Mononuclear cell (primary cell): ENCODE results near the gene SHISAL2A. TPM values are rescaled to one million over a fixed set of nuclear protein-coding genes. Genes with fewer than 3 reads are reported as not detected.

Source experiments
- H3K27me3 ChIP-seq: 2 replicates; pipeline ENCODE4 v1.6.0; 2011; ENCODE audit warnings: low read length, control low read depth; ENCODE audit not compliant: insufficient read depth
- H3K4me1 ChIP-seq: 2 replicates; pipeline ENCODE4 v1.5.1; 2011; ENCODE audit warnings: mild to moderate bottlenecking, low read length, control low read depth; ENCODE audit not compliant: insufficient read depth
- H3K4me3 ChIP-seq: 2 replicates; pipeline ENCODE4 v1.5.1; 2011; ENCODE audit warnings: mild to moderate bottlenecking, low read length, moderate library complexity
- H3K9me3 ChIP-seq: 2 replicates; pipeline ENCODE4 v1.5.1; 2011; ENCODE audit warnings: low read depth, mild to moderate bottlenecking, control low read depth, low read length
- total RNA-seq: library from RNA; depleted of rRNA; stranded (reverse); fragments of >200 nt; gene quantifications from one replicate; pipeline ENCODE4 v1.2.3, GENCODE V29; 2012

SHISAL2A gene
- total RNA-seq, 1 donor = 13.1 TPM

DNA sequence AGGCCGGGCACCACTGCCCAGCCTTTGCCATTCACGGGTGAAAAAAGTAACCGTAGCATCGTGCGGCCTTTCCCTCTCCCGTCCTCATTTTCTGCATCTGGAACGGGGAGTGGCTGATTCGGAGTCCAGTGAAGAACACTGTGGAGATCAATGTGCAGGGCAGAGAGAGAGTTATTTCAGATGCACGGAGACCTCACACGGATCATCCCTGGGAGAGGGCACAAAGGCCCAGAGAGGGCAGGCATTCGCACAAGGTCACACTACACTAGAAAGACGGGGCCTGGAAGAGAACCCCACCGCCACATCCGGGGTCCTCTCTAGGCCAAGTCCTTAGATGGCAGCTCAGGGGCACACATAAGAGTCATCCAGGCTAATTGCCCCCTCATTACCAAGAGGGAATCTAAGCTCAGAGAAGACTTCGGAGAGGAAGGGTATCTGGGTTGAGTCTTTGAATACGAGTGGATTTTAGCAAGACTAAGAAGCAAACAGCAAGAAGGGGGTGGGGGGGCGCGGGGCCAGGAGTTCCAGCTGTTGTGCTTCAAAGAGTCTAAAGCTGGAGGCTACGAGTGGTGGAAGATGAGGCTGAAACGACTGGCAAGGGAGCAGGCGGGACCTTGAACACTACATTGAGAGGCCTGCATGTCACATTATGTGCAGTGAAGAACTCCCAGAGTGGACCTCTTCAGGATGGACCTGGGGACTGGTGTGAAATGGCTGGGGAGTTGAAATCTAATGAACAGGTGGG, 29.9 kb upstream of the SHISAL2A start:
- peaks cover 36% of the 10 kb centered on the region for H3K4me1 ChIP-seq
- H3K27me3 ChIP-seq = no peaks in the 10 kb centered on the region
- no peaks in the 10 kb centered on the region for H3K9me3 ChIP-seq
- H3K4me3 ChIP-seq = peak overlapping the region; percentile 45

DNA sequence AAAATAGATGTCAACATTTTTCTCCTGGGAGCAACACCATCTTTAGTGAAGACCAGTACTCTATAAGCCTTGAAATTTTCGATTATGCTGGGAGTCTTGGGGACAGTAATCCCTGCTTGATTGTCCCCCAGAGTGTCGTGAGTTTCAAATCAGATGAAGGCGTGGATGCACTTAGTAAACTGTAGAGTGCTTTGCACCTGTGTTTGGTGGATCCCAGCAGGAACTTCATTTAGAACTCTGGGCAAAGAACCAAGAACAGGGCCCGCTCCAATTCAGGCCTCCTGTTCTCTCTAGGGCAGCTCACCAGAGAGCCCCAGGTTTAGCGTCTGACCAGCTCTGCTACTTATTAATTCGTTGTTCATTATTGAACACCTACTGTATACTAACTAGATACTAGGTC, 29.3 kb upstream of the SHISAL2A start:
- no peaks in the 10 kb centered on the region for H3K27me3 ChIP-seq
- peaks cover 36% of the 10 kb centered on the region for H3K4me1 ChIP-seq
- no peaks in the 10 kb centered on the region for H3K9me3 ChIP-seq
- H3K4me3 ChIP-seq = no peak overlapping the region

DNA sequence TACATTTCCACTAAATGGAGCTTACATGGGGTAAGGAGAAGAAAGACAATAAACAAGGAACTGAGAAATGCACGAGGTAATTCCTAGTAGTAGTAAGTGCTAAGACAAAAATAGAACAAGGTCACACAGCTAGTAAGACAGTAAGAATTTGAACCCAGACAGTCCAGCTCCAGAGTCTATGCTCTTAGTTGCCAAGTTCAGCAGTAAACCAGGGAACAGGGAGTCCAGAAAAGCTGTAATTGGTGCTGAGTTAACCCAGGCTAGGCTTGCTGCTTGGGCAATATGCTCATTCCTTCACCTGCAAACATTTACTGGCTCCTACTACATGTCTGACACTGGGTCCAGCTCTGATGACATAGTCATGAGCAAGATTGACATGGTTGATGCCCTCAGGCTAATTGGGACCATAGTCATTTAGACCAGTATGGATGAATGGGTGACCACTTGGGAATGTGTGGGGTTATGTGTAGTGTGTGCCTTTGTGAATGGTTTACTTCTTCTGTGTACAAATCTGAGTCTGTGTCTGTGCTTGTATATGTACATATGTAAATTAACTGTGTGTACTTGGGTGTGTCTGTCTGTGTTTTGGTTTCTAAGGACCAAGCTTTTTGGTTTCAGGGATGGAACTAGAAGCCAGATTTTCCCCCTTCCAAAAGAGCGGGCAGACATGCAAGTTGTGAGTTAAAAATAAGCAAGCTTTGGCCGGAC, 28.8 kb upstream of the SHISAL2A start:
- Histone ChIP-seq H3K9me3 (no peaks in the 10 kb centered on the region), H3K4me3 (no peak overlapping the region), H3K4me1 (peaks cover 36% of the 10 kb centered on the region), H3K27me3 (no peaks in the 10 kb centered on the region)

DNA sequence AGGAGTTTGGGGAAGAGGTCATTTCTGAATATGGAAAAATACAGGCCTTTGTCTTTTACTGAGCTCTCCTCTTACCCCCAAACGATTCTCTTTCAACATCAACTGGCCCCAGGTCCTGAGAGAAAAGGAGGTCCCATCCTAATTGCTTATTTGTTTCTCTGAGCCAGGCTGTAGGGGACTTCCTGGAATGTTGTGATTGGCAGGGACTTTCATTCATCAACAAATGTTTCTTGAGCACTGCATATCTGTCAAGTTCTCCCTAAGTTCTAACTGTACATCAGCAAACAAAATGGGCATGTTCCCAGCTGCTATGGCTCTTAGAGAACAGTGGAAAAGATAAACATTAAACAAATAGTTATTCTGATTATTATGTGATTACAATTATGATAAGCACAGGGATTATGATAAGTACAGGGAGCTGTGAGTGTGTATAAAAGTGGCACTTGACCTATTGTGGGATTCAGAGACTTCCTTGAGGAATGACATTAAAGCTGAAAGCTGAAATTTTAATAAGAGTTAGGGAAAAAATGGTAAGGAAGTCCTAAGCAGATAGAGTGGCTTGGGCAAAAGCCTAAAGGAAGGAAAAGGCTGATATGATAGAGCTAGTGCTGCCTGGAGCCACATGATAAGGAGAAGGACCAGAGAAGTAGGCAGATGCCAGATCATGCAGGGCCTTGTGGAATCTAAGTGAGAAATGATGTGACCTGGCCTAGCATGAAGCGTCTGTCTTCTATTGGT, 19.2 kb upstream of the SHISAL2A start:
- Histone ChIP-seq H3K9me3 (no peaks in the 10 kb centered on the region), H3K27me3 (no peaks in the 10 kb centered on the region), H3K4me1 (peaks cover 3% of the 10 kb centered on the region), H3K4me3 (no peak overlapping the region)

DNA sequence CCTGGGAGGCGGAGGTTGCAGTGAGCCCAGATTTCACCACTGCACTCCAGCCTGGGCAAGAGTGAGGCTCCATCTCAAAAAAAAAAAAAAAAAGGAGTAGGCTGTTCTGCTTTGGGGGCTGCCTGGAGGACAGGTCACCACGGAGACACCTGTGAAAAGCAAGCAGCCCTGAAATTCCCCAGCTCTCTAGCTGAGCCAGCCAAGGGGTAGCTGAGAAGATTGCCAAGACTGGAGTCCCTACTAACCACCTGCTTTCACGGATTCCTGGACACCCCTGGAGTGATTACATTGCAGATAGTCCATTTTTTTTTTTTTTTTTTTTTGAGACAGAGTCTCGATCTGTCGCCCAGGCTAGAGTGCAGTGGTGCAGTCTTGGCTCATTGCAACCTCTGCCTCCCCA, 18.3 kb upstream of the SHISAL2A start:
- no peak overlapping the region for H3K4me3 ChIP-seq
- no peaks in the 10 kb centered on the region for H3K9me3 ChIP-seq
- H3K4me1 ChIP-seq = peaks cover 3% of the 10 kb centered on the region
- H3K27me3 ChIP-seq = no peaks in the 10 kb centered on the region

DNA sequence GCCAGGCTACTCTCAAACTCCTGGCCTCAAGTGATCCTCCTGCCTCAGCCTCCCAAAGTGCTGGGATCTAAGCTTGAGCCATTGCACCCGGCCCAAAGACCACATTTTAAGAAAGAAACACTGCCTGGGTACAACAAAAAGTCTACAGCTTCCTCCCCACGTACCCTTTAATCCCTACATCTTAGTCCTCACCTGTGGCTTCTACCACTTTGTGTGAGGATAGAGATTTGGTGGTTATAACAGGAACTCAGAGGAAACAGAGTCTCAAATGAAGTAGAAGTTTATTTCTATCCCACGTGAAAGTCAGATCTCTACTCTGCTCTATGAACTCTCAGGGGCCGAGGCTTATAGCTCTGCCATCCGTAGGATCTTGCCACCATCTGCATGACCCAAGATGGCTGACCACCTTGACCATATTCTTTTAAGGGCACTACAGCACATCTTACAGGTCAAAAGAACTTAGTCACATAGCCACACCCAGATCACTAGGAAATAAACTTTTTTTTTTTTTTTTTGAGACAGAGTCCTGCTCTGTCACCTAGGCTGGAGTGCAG, 17.4 kb upstream of the SHISAL2A start:
- peaks cover 3% of the 10 kb centered on the region for H3K4me1 ChIP-seq
- H3K27me3 ChIP-seq = no peaks in the 10 kb centered on the region
- H3K9me3 ChIP-seq = no peaks in the 10 kb centered on the region
- no peak overlapping the region for H3K4me3 ChIP-seq

DNA sequence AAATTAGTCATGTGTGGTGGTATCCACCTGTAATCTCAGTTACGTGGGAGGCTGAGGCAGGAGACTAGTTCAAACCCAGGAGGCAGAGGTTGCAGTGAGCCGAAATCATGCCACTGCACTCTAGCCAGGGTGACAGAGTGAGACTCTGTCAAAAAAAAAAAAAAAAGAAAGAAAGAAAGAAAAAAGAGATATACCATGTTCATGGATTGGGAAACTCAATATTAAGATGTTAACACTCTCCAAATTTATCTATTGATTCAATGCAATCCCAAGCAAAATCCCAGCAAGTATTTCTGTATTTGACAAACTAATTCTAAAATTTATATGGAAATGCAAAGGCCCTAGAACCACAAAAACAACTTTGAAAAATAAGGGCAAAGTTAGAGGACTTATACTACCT, 11.0 kb upstream of the SHISAL2A start:
- Histone ChIP-seq H3K4me1 (peaks cover 15% of the 10 kb centered on the region), H3K9me3 (no peaks in the 10 kb centered on the region), H3K4me3 (no peak overlapping the region), H3K27me3 (no peaks in the 10 kb centered on the region)

DNA sequence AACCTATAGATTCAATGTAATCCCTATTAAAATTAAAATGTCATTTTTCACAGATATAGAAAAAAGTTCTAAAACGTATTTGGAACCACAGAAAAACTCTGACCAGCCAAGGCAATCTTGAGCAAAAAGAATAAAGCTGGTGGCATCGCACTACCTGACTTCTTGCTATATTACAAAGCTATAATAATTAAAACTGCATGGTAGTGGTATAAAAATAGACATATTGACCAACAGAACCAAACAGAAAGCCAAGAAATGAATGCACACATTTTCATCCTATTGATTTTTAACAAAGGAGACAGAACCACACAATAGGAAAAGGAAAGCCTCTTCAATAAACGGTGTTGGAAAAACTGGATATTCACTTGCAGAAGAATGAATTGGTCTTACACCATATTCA, 9.2 kb upstream of the SHISAL2A start:
- Histone ChIP-seq H3K9me3 (no peaks in the 10 kb centered on the region), H3K4me1 (peaks cover 26% of the 10 kb centered on the region), H3K27me3 (no peaks in the 10 kb centered on the region), H3K4me3 (no peak overlapping the region)

DNA sequence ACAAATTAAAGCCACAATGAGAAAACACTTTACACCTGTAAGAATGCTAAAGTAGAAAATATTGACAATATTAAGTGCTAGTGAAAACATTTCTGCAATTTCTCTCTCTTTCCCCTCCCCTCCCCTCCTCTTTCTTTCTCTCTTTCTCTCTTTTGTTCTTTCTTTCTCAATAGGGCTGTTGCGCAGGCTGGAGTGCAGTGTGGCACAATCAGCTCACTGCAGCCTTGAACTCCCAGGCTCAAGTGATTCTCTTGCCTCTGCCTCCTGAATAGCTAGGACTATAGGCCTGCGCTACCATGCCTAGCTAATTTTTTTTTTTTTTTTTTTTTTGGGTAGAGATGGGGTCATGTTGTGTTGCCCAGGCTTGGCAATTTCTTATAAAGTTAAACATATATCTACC, 5.9 kb upstream of the SHISAL2A start:
- H3K27me3 ChIP-seq = no peaks in the 10 kb centered on the region
- H3K9me3 ChIP-seq = no peaks in the 10 kb centered on the region
- H3K4me3 ChIP-seq = no peak overlapping the region

DNA sequence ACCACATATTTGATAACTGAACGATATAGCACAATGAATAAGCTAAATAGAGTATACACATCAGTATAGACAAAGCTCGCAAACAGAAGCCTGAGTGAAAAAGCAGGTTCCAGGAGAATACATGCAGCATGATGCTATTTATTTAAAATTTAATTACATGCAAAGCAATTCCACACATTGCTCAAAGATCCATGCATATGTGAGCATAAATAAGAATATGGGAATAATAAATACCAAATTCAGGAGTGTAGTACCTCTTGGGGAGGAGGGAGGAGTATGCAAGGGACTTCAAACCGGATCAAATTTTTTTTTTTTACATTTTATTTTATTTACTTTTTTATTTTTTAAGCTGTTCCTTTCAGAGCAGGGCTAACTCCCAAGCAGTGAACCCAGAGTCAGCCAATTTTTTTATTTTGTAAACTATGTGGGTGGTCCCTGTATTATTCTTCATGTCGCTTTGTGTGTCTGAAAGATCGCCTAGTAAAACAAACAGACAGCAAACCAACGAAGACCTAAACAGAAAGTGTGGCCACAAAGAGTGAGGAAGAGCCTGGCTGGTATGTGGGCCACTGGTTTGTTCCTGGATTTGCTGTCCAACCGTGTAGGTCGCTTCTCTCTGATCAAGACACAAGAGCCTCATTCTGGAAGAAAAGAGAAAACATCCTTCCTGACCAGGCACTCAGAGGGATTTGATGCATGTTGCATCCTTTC, 4.2 kb upstream of the SHISAL2A start:
- no peak overlapping the region for H3K4me3 ChIP-seq
- no peaks in the 10 kb centered on the region for H3K27me3 ChIP-seq
- H3K4me1 ChIP-seq = peaks cover 58% of the 10 kb centered on the region
- H3K9me3 ChIP-seq = no peaks in the 10 kb centered on the region

More for the DNA sequence above, 5.9 kb upstream of the SHISAL2A start:
- H3K4me1 ChIP-seq = peaks cover 43% of the 10 kb centered on the region

GRCh38 chr1:52629325-52629643, 3.7 kb upstream of the SHISAL2A start:
- H3K4me3 ChIP-seq = no peak overlapping the region
- peaks cover 63% of the 10 kb centered on the region for H3K4me1 ChIP-seq
- H3K9me3 ChIP-seq = no peaks in the 10 kb centered on the region
- no peaks in the 10 kb centered on the region for H3K27me3 ChIP-seq

GRCh38 chr1:52629667-52630066, 3.3 kb upstream of the SHISAL2A start:
- H3K9me3 ChIP-seq = no peaks in the 10 kb centered on the region
- no peak overlapping the region for H3K4me3 ChIP-seq
- H3K27me3 ChIP-seq = no peaks in the 10 kb centered on the region
- peaks cover 67% of the 10 kb centered on the region for H3K4me1 ChIP-seq

DNA sequence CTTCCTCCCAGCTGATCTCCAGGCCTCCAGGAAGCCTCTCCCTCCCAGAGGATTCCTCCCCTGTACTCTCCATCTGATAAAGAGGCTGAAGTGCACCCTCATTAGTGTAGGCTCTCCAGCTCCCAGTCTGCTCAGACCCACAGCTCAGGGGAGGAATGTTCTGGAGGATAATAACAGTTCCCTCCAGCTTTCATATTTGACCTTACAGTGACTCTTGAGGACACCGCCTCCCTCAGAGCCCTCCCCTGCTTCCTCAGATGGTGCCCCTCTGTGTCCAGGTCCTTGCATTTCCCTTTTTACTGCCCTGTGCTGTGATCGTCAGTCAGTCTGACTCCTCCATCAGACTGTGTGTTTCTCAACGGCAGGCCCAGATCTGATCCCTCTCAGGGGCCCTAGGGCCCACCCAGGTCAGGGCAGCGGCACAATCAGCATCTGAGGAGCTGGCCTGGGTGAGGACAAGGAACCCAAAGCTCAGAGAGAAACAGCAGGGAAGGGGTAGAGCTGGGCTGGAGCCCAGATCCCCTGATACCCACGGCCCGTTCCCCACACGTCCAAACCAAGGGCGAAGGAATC, 1.1 kb upstream of the SHISAL2A start:
- no peaks in the 10 kb centered on the region for H3K27me3 ChIP-seq
- no peaks in the 10 kb centered on the region for H3K9me3 ChIP-seq
- peak overlapping the region; percentile 21 for H3K4me3 ChIP-seq
- peaks cover 71% of the 10 kb centered on the region for H3K4me1 ChIP-seq

GRCh38 chr1:52633291-52633754, 355 bp downstream of the SHISAL2A start:
- H3K9me3 ChIP-seq = no peaks in the 10 kb centered on the region
- H3K4me3 ChIP-seq = peak overlapping the region; percentile 43
- peaks cover 74% of the 10 kb centered on the region for H3K4me1 ChIP-seq
- no peaks in the 10 kb centered on the region for H3K27me3 ChIP-seq
